Fibroblast of lung (primary cell): ENCODE measurements around the gene SHISAL1. TPM values are rescaled to one million over a fixed set of nuclear protein-coding genes. Genes with fewer than 3 reads are reported as not detected.

Source experiments
- DNase-seq, 2 donors: peaks; one replicate each; pipeline versions ENCODE4 v3.0.0 to v3.0.0-alpha.2; 2010; ENCODE audit warnings: low read depth in 2 of 2
- H2AFZ ChIP-seq: 2 replicates; pipeline ENCODE4 v1.5.1; 2012; ENCODE audit warnings: low read length, control low read depth, inconsistent platforms
- H3K27ac ChIP-seq: 2 replicates; pipeline ENCODE4 v1.5.1; 2011; ENCODE audit warnings: low read length, control low read depth; ENCODE audit not compliant: insufficient read depth
- H3K27me3 ChIP-seq: 2 replicates; pipeline ENCODE4 v1.5.1; 2011; ENCODE audit warnings: mild to moderate bottlenecking, low read length; ENCODE audit not compliant: control insufficient read depth, insufficient read depth
- H3K36me3 ChIP-seq: 2 replicates; pipeline ENCODE4 v1.5.1; 2011; ENCODE audit warnings: low read length; ENCODE audit not compliant: control insufficient read depth, insufficient read depth
- H3K4me1 ChIP-seq: 2 replicates; pipeline ENCODE4 v1.5.1; 2011; ENCODE audit warnings: low read length; ENCODE audit not compliant: control insufficient read depth, insufficient read depth; ENCODE audit errors: extremely low read depth
- H3K4me2 ChIP-seq: 2 replicates; pipeline ENCODE4 v1.5.1; 2011; ENCODE audit warnings: low read length, control low read depth; ENCODE audit not compliant: insufficient read depth; ENCODE audit errors: extremely low read depth
- H3K4me3 ChIP-seq, 4 experiments: fragments of 200-600 bp in 1 of 4; sonication (generic) in 1 of 4; replicated peaks in 1 of 4; 2 replicates each; pipeline ENCODE4 v1.5.1; 2011 to 2016; ENCODE audit warnings: low read length in 4 of 4, low read depth in 3 of 4, mild to moderate bottlenecking in 3 of 4, control low read depth in 2 of 4, inconsistent platforms in 1 of 4, mixed read lengths in 1 of 4; ENCODE audit not compliant: insufficient read depth in 1 of 4; ENCODE audit errors: control extremely low read depth in 1 of 4
- H3K79me2 ChIP-seq: 2 replicates; pipeline ENCODE4 v1.5.1; 2012; ENCODE audit warnings: mild to moderate bottlenecking, low read length, inconsistent platforms; ENCODE audit not compliant: control insufficient read depth, insufficient read depth
- H3K9ac ChIP-seq: 2 replicates; pipeline ENCODE4 v1.5.1; 2011; ENCODE audit warnings: mild to moderate bottlenecking, low read length, control low read depth; ENCODE audit not compliant: insufficient read depth
- H3K9me3 ChIP-seq: 2 replicates; pipeline ENCODE4 v1.5.1; 2012; ENCODE audit warnings: low read depth, low read length; ENCODE audit not compliant: control insufficient read depth, insufficient read depth
- H4K20me1 ChIP-seq: 2 replicates; pipeline ENCODE4 v1.5.1; 2011; ENCODE audit warnings: low read length; ENCODE audit not compliant: control insufficient read depth, insufficient read depth; ENCODE audit errors: extremely low read depth
- EZH2 ChIP-seq: IDR thresholded peaks from 2 replicates; pipeline ENCODE4 v1.5.1; 2012; ENCODE audit warnings: low read length, control low read depth, mild to moderate bottlenecking; ENCODE audit errors: missing control alignments
- polyA plus RNA-seq, 2 donors: library from polyadenylated mRNA; depleted of rRNA in 1 of 2; stranded (reverse) in 1 of 2; unstranded in 1 of 2; fragments of >200 nt; gene quantifications; 2 replicates each; pipeline ENCODE4 v1.2.1, GENCODE V29; 2011 to 2012; ENCODE audit warnings: missing spikeins in 1 of 2
- total RNA-seq: library from RNA; depleted of rRNA; stranded (reverse); fragments of >200 nt; gene quantifications from 2 replicates; pipeline ENCODE4 v1.2.1, GENCODE V29; 2014
- TF ChIP-seq, protein P1 (sequence below), 2 donors: IDR thresholded peaks in 1 of 2; conservative IDR thresholded peaks in 1 of 2; 1 replicate in 1 of 2; 2 replicates in 1 of 2; pipeline ENCODE4 v1.5.1; 2011 to 2012; ENCODE audit warnings: low read length in 2 of 2, control low read depth in 1 of 2, inconsistent platforms in 1 of 2, low read depth in 1 of 2, mild to moderate bottlenecking in 1 of 2

SHISAL1 gene
- total and polyA plus RNA-seq, 2 donors (not counting 1 experiment from before 2014, with no cell fraction given): 0.73 to 3.5 TPM

DNA sequence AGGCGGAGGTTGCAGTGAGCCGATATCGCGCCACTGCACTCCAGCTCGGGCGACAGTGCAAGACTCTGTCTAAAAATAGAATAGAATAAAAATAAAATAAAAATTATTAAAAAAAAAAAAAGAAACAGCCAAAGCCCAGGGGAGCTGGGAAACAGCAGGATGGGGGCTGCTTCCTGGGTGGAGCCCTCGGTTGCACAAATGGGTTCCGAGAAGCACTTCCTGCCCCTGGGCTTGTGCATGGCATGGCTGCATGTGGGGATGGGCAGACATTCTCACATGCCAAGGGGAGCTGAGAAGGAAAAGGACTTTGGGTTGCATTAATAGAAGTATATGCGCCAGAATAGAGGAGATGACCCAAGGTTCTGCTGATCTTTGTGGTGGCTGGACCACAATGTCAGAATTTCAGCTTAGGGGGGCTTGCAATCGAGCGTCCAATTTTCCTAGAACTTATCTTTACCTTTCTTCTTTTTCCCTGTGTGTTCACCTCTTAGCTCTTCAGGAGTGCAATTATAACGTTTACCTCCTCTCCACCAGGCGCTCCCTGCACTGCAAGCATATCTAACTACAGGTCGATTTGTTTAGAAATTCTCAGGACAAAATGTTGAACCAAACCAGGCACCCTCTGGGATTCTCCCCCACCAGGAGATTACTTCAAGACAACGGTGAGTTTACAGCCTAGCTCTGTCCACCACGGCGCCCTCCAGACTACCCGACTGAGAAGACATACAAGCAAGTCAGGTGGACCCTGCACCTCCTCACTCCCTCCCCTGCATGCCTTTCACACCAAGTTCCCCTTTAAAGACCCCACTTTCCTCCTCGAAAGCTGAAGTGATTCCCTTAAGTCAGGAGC lies 53.2 kb downstream of the SHISAL1 start:
- no peak overlapping the region for H3K27ac ChIP-seq
- no peak for DNase-seq
- no peak for TF ChIP-seq EZH2
- TF ChIP-seq, protein P1, sequence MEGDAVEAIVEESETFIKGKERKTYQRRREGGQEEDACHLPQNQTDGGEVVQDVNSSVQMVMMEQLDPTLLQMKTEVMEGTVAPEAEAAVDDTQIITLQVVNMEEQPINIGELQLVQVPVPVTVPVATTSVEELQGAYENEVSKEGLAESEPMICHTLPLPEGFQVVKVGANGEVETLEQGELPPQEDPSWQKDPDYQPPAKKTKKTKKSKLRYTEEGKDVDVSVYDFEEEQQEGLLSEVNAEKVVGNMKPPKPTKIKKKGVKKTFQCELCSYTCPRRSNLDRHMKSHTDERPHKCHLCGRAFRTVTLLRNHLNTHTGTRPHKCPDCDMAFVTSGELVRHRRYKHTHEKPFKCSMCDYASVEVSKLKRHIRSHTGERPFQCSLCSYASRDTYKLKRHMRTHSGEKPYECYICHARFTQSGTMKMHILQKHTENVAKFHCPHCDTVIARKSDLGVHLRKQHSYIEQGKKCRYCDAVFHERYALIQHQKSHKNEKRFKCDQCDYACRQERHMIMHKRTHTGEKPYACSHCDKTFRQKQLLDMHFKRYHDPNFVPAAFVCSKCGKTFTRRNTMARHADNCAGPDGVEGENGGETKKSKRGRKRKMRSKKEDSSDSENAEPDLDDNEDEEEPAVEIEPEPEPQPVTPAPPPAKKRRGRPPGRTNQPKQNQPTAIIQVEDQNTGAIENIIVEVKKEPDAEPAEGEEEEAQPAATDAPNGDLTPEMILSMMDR (conservative IDR thresholded peaks at IDR 0.05 in 1 of 2, IDR thresholded peaks at IDR 0.05 in 1 of 2; ENCODE audit: low read depth in 1 of 2, low read length in 2 of 2): no peak
- H4K20me1 ChIP-seq: no peaks in the 10 kb centered on the region
- no peaks in the 10 kb centered on the region for H3K36me3 ChIP-seq
- peaks cover 6% of the 10 kb centered on the region for H3K27me3 ChIP-seq
- H3K9ac ChIP-seq: no peak overlapping the region
- H3K9me3 ChIP-seq: no peaks in the 10 kb centered on the region
- no peak overlapping the region for H3K4me3 ChIP-seq
- no peaks in the 10 kb centered on the region for H3K79me2 ChIP-seq
- no peaks in the 10 kb centered on the region for H3K4me1 ChIP-seq
- no peak overlapping the region for H2AFZ ChIP-seq
- H3K4me2 ChIP-seq: no peak overlapping the region

- H3K27me3 ChIP-seq: peaks cover 6% of the 10 kb centered on the region
- TF ChIP-seq EZH2: no peak
- TF ChIP-seq, protein P1 (conservative IDR thresholded peaks at IDR 0.05 in 1 of 2, IDR thresholded peaks at IDR 0.05 in 1 of 2; ENCODE audit: low read depth in 1 of 2, low read length in 2 of 2): no peak
- H3K36me3 ChIP-seq: no peaks in the 10 kb centered on the region
- H3K4me2 ChIP-seq: no peak overlapping the region
- no peak overlapping the region for H3K9ac ChIP-seq
- no peak overlapping the region for H2AFZ ChIP-seq
- H3K9me3 ChIP-seq: no peaks in the 10 kb centered on the region
- no peaks in the 10 kb centered on the region for H3K79me2 ChIP-seq
- no peaks in the 10 kb centered on the region for H4K20me1 ChIP-seq
- no peak overlapping the region for H3K4me3 ChIP-seq
- H3K27ac ChIP-seq: no peak overlapping the region
- DNase-seq: no peak
- H3K4me1 ChIP-seq: no peaks in the 10 kb centered on the region
These were observed 55.9 kb downstream of the SHISAL1 start for GRCh38 chr22:44256556-44257485.

GRCh38 chr22:44256085-44256484 lies 56.7 kb downstream of the SHISAL1 start:
- Histone ChIP-seq H4K20me1 (no peaks in the 10 kb centered on the region), H3K9me3 (no peaks in the 10 kb centered on the region), H3K79me2 (no peaks in the 10 kb centered on the region), H3K4me1 (no peaks in the 10 kb centered on the region), H3K9ac (no peak overlapping the region), H3K27me3 (peaks cover 6% of the 10 kb centered on the region), H3K4me3 (no peak overlapping the region), H3K4me2 (no peak overlapping the region), H3K36me3 (no peaks in the 10 kb centered on the region), H3K27ac (no peak overlapping the region), H2AFZ (no peak overlapping the region)
- DNase-seq: no peak
- TF ChIP-seq, protein P1 (conservative IDR thresholded peaks at IDR 0.05 in 1 of 2, IDR thresholded peaks at IDR 0.05 in 1 of 2; ENCODE audit: low read depth in 1 of 2, low read length in 2 of 2): no peak
- no peak for TF ChIP-seq EZH2
